Epithelial cell of proximal tubule (primary cell): ENCODE measurements around the gene RGS14. TPM values are rescaled to one million over a fixed set of nuclear protein-coding genes. Genes with fewer than 3 reads are reported as not detected.

Experiments
- DNase-seq: peaks from one replicate; pipeline ENCODE4 v3.0.0-alpha.2; 2011; ENCODE audit warnings: low read depth
- H3K4me3 ChIP-seq: 2 replicates; pipeline ENCODE4 v1.5.1; 2011; ENCODE audit warnings: low read depth, mild to moderate bottlenecking, low read length
- CTCF ChIP-seq: conservative IDR thresholded peaks from 2 replicates; pipeline ENCODE4 v1.5.1; 2012; ENCODE audit warnings: low read depth, mild to moderate bottlenecking, low read length
- total RNA-seq: library from RNA; depleted of rRNA; stranded (reverse); fragments of >200 nt; gene quantifications from 2 replicates; pipeline ENCODE4 v1.2.3, GENCODE V29; 2015

The RGS14 gene
- total RNA-seq, 1 donor from 2014 or later = 19.6 TPM

- no peak for DNase-seq
- TF ChIP-seq CTCF = no peak
- peak overlapping the region; percentile 63 for H3K4me3 ChIP-seq
Measured at GRCh38 chr5:177362610-177363507, 5.1 kb downstream of the RGS14 start.

GRCh38 chr5:177363565-177363964, 5.8 kb downstream of the RGS14 start:
- no peak for DNase-seq
- no peak for TF ChIP-seq CTCF
- peak overlapping the region; percentile 63 for H3K4me3 ChIP-seq

GRCh38 chr5:177364159-177364962, 6.6 kb downstream of the RGS14 start:
- no peak for DNase-seq
- no peak for TF ChIP-seq CTCF
- H3K4me3 ChIP-seq = no peak overlapping the region

- no peak for TF ChIP-seq CTCF
- H3K4me3 ChIP-seq = peak overlapping the region; percentile 58
- no peak for DNase-seq
Measured at GRCh38 chr5:177365845-177366527, 8.3 kb downstream of the RGS14 start.

GRCh38 chr5:177366528-177367322, 9.0 kb downstream of the RGS14 start:
- DNase-seq = no peak
- H3K4me3 ChIP-seq = peak overlapping the region; percentile 58
- TF ChIP-seq CTCF = no peak

GRCh38 chr5:177367323-177367848, 9.7 kb downstream of the RGS14 start:
- peak overlapping the region; percentile 58 for H3K4me3 ChIP-seq
- peak; percentile 15 for TF ChIP-seq CTCF
- no peak for DNase-seq
